BJ (cell line): ENCODE data around the gene SRCIN1. TPM values are rescaled to one million over a fixed set of nuclear protein-coding genes. Genes with fewer than 3 reads are reported as not detected.
A peak's percentile ranks its signal among the peaks of the same experiment; 100 is the strongest.
"Not testable (repeated sequence)": the region's sequence is repeated elsewhere in the genome, so short reads cannot be mapped to it uniquely, and the experiment has no call there.

Source experiments
- CTCF ChIA-PET: fragments of 350-600 bp; formaldehyde crosslinking; extraction: SDS; loops from one replicate; lab custom pipeline; 2021; ENCODE audit warnings: antibody characterized with exemption, inconsistent platforms; lab: Yijun Ruan, JAX
- POLR2A ChIA-PET: fragments of 300-600 bp; sonication (Branson Sonifier 250); formaldehyde crosslinking; extraction: SDS; loops from one replicate; lab custom pipeline; 2021; ENCODE audit warnings: antibody characterized with exemption; lab: Charles Lee
- DNase-seq: peaks from one replicate; pipeline ENCODE4 v3.0.0-alpha.2; 2011; ENCODE audit warnings: low read depth
- H3K27me3 ChIP-seq: 2 replicates; pipeline ENCODE4 v1.6.0; 2011; ENCODE audit warnings: low read length; ENCODE audit not compliant: control insufficient read depth, insufficient read depth
- H3K36me3 ChIP-seq: 2 replicates; pipeline ENCODE4 v1.5.1; 2011; ENCODE audit warnings: low read length; ENCODE audit not compliant: control insufficient read depth, insufficient read depth
- H3K4me3 ChIP-seq: 2 replicates; pipeline ENCODE4 v1.5.1; 2011; ENCODE audit warnings: low read depth, mild to moderate bottlenecking, control low read depth, low read length
- polyA minus RNA-seq: library from RNA; depleted of rRNA, polyadenylated mRNA; stranded (reverse); fragments of >200 nt; gene quantifications from 2 replicates; pipeline ENCODE4 v1.2.3, GENCODE V29; 2011; rRNA and poly(A)+ RNA removed
- polyA plus RNA-seq: library from polyadenylated mRNA; depleted of rRNA; stranded (reverse); fragments of >200 nt; gene quantifications from 2 replicates; pipeline ENCODE4 v1.2.3, GENCODE V29; 2011; rRNA removed
- TF ChIP-seq, protein P1 (sequence below): IDR thresholded peaks from 2 replicates; pipeline ENCODE4 v1.5.1; 2011; ENCODE audit warnings: low read depth, mild to moderate bottlenecking, control low read depth, inconsistent platforms, low read length, moderate library complexity; ENCODE audit not compliant: insufficient read depth

Gene SRCIN1, protein sequence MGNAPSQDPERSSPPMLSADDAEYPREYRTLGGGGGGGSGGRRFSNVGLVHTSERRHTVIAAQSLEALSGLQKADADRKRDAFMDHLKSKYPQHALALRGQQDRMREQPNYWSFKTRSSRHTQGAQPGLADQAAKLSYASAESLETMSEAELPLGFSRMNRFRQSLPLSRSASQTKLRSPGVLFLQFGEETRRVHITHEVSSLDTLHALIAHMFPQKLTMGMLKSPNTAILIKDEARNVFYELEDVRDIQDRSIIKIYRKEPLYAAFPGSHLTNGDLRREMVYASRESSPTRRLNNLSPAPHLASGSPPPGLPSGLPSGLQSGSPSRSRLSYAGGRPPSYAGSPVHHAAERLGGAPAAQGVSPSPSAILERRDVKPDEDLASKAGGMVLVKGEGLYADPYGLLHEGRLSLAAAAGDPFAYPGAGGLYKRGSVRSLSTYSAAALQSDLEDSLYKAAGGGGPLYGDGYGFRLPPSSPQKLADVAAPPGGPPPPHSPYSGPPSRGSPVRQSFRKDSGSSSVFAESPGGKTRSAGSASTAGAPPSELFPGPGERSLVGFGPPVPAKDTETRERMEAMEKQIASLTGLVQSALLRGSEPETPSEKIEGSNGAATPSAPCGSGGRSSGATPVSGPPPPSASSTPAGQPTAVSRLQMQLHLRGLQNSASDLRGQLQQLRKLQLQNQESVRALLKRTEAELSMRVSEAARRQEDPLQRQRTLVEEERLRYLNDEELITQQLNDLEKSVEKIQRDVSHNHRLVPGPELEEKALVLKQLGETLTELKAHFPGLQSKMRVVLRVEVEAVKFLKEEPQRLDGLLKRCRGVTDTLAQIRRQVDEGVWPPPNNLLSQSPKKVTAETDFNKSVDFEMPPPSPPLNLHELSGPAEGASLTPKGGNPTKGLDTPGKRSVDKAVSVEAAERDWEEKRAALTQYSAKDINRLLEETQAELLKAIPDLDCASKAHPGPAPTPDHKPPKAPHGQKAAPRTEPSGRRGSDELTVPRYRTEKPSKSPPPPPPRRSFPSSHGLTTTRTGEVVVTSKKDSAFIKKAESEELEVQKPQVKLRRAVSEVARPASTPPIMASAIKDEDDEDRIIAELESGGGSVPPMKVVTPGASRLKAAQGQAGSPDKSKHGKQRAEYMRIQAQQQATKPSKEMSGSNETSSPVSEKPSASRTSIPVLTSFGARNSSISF
- polyA plus RNA-seq (not detected in 2 replicates), polyA minus RNA-seq (0.14 TPM in 1 of 2 replicates, not detected in the other)

DNA sequence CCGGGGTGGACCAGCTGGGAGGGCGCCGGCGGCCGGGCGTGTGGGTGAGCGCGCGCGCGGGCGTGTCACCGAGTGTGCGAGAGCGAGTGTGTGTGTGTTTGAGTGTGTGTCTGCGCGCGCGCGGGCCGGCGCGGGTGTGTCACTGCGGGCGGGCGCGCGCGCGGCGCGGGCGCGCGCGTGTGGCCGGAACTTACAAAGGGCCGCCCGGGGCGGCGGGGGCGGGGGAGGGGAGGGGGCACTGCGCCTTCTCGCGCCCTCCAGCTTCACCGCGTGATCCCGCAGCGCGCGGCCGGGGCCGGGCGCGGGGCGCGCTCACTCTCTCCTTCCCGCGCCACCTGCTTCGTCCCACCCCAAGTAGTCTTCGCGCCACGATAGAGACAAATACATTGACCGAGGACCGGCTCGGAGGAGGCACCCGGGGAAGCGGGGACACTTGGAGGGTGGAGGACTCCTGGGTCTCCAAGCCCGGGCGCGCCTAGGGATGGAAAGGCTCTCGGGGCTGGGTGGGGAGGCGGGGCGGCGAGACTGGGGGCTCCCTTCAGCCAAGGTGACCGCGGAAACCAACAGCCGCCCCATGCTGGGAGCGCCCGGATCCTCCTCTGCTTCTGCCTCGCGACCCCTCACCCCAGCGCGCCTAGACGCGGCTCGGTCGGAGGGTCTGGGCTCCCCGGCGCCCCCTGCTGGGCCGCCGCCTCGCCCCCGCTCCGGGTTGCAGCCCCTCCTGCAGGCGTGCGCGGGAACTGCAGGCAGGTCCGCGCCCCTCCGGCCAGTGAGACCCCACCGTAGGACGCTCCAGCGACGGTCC lies at the start of gene SRCIN1:
Gene SRCIN1 (minus strand): TSS at position 112 of the 805 bp plus-strand sequence. CDS start 247 bp downstream, outside the sequence.
- no peaks in the 10 kb centered on the region for H3K36me3 ChIP-seq
- ChIA-PET CTCF (interaction anchor here (0.6 to 1.9 kb wide), 10 partner anchors 9 to 138 kb away, joined by 3 to 6 read pairs (median 3); no protein-coding TSS in a partner anchor), POLR2A (no interaction called here)
- TF ChIP-seq, protein P1, sequence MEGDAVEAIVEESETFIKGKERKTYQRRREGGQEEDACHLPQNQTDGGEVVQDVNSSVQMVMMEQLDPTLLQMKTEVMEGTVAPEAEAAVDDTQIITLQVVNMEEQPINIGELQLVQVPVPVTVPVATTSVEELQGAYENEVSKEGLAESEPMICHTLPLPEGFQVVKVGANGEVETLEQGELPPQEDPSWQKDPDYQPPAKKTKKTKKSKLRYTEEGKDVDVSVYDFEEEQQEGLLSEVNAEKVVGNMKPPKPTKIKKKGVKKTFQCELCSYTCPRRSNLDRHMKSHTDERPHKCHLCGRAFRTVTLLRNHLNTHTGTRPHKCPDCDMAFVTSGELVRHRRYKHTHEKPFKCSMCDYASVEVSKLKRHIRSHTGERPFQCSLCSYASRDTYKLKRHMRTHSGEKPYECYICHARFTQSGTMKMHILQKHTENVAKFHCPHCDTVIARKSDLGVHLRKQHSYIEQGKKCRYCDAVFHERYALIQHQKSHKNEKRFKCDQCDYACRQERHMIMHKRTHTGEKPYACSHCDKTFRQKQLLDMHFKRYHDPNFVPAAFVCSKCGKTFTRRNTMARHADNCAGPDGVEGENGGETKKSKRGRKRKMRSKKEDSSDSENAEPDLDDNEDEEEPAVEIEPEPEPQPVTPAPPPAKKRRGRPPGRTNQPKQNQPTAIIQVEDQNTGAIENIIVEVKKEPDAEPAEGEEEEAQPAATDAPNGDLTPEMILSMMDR: peak; percentile 60
- DNase-seq: no peak
- H3K27me3 ChIP-seq: peaks cover 47% of the 10 kb centered on the region
- H3K4me3 ChIP-seq: peak within 1 kb of the TSS; percentile 42

GRCh38 chr17:38654411-38655398 lies 49.0 kb upstream of the SRCIN1 start:
- Histone ChIP-seq H3K4me3 (no peak overlapping the region), H3K27me3 (peaks cover 23% of the 10 kb centered on the region), H3K36me3 (no peaks in the 10 kb centered on the region)
- DNase-seq: no peak
- TF ChIP-seq, protein P1: no peak
- CTCF ChIA-PET: interaction anchor here (1.6 to 4.5 kb wide), 4 partner anchors 9 to 97 kb away, joined by 4 to 24 read pairs (median 12); no protein-coding TSS in a partner anchor
- POLR2A ChIA-PET: no interaction called here

DNA sequence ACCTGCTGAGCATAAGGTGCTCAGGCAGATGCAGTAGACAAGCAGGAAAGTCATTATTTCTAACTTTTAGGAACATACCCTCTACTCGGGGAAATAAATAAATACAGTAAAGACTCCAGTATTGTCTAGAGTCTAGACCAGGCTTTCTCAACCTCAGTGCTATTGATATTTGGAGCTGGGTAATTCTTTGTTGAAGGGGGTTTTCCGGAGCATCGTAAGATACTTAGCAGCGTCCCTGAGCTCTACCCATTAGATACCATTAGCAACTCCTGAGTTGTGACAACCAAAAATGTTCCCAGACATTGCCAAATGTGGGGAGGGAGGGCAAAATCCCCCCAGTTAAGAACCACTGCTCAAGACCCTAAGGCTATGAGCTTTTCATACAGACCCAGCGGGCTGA lies 47.9 kb upstream of the SRCIN1 start:
- ChIA-PET CTCF (interaction anchor here (0.7 to 4.5 kb wide), 5 partner anchors 10 to 96 kb away, joined by 3 to 24 read pairs (median 8); no protein-coding TSS in a partner anchor), POLR2A (no interaction called here)
- no peak overlapping the region for H3K4me3 ChIP-seq
- no peak for DNase-seq
- TF ChIP-seq, protein P1: no peak
- H3K36me3 ChIP-seq: no peaks in the 10 kb centered on the region
- H3K27me3 ChIP-seq: peaks cover 21% of the 10 kb centered on the region

DNA sequence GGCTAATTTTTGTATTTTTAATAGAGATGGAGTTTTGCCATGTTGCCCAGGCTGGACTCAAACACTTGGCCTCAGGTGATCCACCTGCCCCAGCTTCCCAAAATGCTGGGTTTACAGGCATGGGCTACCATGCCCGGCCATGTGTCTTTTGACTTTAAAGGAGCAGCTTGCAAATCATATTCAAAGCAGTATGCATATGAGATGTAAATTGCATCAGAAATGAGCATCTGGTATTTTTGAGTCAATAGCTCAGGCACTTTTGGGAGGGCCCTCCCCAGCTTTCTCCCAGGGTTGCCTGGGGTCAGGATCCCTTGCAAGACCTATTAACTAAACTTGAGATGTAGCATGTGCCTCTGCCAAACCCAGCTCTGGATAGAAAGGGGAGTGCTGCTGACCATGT lies 47.5 kb upstream of the SRCIN1 start:
- POLR2A ChIA-PET: no interaction called here

DNA sequence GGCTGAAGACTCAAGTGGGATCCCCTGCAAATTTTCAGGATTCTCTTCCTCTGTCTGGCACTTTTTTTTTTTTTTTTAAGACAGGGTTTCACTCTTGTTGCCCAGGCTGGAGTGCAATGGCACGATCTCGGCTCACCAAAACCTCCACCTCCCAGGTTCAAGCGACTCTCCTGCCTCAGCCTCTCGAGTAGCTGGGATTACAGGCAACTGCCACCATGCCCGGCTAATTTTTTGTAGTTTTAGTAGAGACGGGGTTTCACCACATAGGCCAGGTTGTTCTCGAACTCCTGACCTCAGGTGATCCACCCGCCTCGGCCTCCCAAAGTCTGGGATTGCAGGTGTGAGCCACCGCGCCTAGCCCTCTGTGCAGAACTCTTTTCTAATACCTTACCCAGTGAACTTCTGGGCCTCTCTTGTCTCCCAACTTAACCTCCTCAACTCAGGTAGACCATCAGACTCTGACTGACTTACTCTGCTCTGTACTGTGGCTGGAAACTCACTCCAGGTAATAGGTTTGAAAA lies 45.0 kb upstream of the SRCIN1 start:
- H3K36me3 ChIP-seq, H3K4me3 ChIP-seq, DNase-seq: not testable (repeated sequence)
- POLR2A ChIA-PET: interaction anchor here (0.6 kb wide), 1 partner anchor 186 kb away, joined by 4 read pairs; no protein-coding TSS in a partner anchor
- CTCF ChIA-PET: interaction anchor here (1.3 to 4.5 kb wide), 3 partner anchors 13 to 91 kb away, joined by 3 to 24 read pairs (median 4); no protein-coding TSS in a partner anchor
- peaks cover 20% of the 10 kb centered on the region for H3K27me3 ChIP-seq

More for the DNA sequence above, 47.5 kb upstream of the SRCIN1 start:
- no peak overlapping the region for H3K4me3 ChIP-seq
- H3K27me3 ChIP-seq: peaks cover 20% of the 10 kb centered on the region
- CTCF ChIA-PET: interaction anchor here (0.7 to 4.5 kb wide), 5 partner anchors 10 to 95 kb away, joined by 3 to 24 read pairs (median 8); no protein-coding TSS in a partner anchor
- TF ChIP-seq, protein P1: no peak
- no peak for DNase-seq
- H3K36me3 ChIP-seq: no peaks in the 10 kb centered on the region
